ENCODE results near the gene LCE7A.

- TF ChIP-seq, protein P1, sequence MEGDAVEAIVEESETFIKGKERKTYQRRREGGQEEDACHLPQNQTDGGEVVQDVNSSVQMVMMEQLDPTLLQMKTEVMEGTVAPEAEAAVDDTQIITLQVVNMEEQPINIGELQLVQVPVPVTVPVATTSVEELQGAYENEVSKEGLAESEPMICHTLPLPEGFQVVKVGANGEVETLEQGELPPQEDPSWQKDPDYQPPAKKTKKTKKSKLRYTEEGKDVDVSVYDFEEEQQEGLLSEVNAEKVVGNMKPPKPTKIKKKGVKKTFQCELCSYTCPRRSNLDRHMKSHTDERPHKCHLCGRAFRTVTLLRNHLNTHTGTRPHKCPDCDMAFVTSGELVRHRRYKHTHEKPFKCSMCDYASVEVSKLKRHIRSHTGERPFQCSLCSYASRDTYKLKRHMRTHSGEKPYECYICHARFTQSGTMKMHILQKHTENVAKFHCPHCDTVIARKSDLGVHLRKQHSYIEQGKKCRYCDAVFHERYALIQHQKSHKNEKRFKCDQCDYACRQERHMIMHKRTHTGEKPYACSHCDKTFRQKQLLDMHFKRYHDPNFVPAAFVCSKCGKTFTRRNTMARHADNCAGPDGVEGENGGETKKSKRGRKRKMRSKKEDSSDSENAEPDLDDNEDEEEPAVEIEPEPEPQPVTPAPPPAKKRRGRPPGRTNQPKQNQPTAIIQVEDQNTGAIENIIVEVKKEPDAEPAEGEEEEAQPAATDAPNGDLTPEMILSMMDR (IDR thresholded peaks at IDR 0.05; ENCODE audit: poor library complexity, severe bottlenecking): no peak
- TF ChIP-seq EP300 (conservative IDR thresholded peaks at IDR 0.05; ENCODE audit: poor library complexity, severe bottlenecking) (no peak), MXI1 (conservative IDR thresholded peaks at IDR 0.05; ENCODE audit: poor library complexity, severe bottlenecking) (no peak), POLR2AphosphoS5 (IDR thresholded peaks at IDR 0.05) (no peak), EZH2 (IDR thresholded peaks at IDR 0.05; ENCODE audit: borderline replicate concordance, insufficient read depth, low read length, poor library complexity, severe bottlenecking) (no peak), RAD21 (conservative IDR thresholded peaks at IDR 0.05) (no peak), TAF1 (IDR thresholded peaks at IDR 0.05; ENCODE audit: low read depth) (no peak), SMC3 (conservative IDR thresholded peaks at IDR 0.05; ENCODE audit: poor library complexity) (no peak)
- TF ChIP-seq, protein P2, sequence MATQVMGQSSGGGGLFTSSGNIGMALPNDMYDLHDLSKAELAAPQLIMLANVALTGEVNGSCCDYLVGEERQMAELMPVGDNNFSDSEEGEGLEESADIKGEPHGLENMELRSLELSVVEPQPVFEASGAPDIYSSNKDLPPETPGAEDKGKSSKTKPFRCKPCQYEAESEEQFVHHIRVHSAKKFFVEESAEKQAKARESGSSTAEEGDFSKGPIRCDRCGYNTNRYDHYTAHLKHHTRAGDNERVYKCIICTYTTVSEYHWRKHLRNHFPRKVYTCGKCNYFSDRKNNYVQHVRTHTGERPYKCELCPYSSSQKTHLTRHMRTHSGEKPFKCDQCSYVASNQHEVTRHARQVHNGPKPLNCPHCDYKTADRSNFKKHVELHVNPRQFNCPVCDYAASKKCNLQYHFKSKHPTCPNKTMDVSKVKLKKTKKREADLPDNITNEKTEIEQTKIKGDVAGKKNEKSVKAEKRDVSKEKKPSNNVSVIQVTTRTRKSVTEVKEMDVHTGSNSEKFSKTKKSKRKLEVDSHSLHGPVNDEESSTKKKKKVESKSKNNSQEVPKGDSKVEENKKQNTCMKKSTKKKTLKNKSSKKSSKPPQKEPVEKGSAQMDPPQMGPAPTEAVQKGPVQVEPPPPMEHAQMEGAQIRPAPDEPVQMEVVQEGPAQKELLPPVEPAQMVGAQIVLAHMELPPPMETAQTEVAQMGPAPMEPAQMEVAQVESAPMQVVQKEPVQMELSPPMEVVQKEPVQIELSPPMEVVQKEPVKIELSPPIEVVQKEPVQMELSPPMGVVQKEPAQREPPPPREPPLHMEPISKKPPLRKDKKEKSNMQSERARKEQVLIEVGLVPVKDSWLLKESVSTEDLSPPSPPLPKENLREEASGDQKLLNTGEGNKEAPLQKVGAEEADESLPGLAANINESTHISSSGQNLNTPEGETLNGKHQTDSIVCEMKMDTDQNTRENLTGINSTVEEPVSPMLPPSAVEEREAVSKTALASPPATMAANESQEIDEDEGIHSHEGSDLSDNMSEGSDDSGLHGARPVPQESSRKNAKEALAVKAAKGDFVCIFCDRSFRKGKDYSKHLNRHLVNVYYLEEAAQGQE (IDR thresholded peaks at IDR 0.05; ENCODE audit: borderline replicate concordance): no peak
Observed at GRCh38 chr1:152904688-152905440, 45.1 kb downstream of the LCE7A start.

Data from neural cell (in vitro differentiated cells).